Pancreas (tissue), 10 donors: ENCODE data around the gene MTFR1L. TPM values are rescaled to one million over a fixed set of nuclear protein-coding genes. Genes with fewer than 3 reads are reported as not detected.

ENCODE experiments used
- ATAC-seq, 4 donors: fragments of 200-7000 bp; cut with Tn5 transposase; one replicate each; pipeline versions ENCODE4 v1.8.0 to v1.9.1; 2020; ENCODE audit warnings: mild to moderate bottlenecking in 4 of 4, moderate library complexity in 4 of 4
- DNase-seq, 6 donors: peaks; one replicate each; pipeline ENCODE4 v3.0.0-alpha.2; 2020
- FAIRE-seq: peaks from 2 replicates; lab custom pipeline; 2012; peaks lifted over from hg19 to GRCh38; lab: Jason Lieb, UNC
- H3K27ac ChIP-seq, 4 donors: fragments of 200-600 bp; sonication (generic); 1 replicate in 3 of 4; 2 replicates in 1 of 4; pipeline versions ENCODE4 v1.5.0 to v1.8.0; 2020
- H3K27me3 ChIP-seq, 4 donors: fragments of 200-600 bp; one replicate each; pipeline ENCODE4 v1.8.0; 2021
- H3K36me3 ChIP-seq, 3 donors: fragments of 200-600 bp; sonication (generic) in 1 of 3; one replicate each; pipeline versions ENCODE4 v1.5.0 to v1.8.0; 2020 to 2021
- H3K4me1 ChIP-seq, 3 donors: fragments of 200-600 bp; one replicate each; pipeline ENCODE4 v1.8.0; 2021
- H3K4me3 ChIP-seq, 4 donors: fragments of 200-600 bp; sonication (generic) in 2 of 4; one replicate each; pipeline versions ENCODE4 v1.5.0 to v1.8.0; 2020 to 2021
- H3K9me3 ChIP-seq, 4 donors: fragments of 200-600 bp; one replicate each; pipeline ENCODE4 v1.8.0; 2021
- CTCF ChIP-seq, 4 donors: fragments of 200-600 bp; sonication (generic) in 3 of 4; IDR thresholded peaks; one replicate each; pipeline versions ENCODE4 v1.5.0 to v1.8.0; 2021; ENCODE audit warnings: antibody characterized with exemption in 4 of 4
- WGBS, 2 donors: extraction: QIAGEN DNeasy Blood & Tissue Kit; methylation state at CpG; one replicate each; pipeline ENCODE4 v1.1.7; 2013; 5-methylcytosine and 5-hydroxymethylcytosine counted together
- intact Hi-C, 3 donors: fragments of 100-400 bp; cut with DNase I; formaldehyde crosslinking; loops; one replicate each; pipeline versions ENCODE4 v1.11.1 to v1.14.2; 2022
- polyA plus RNA-seq, 2 donors: library from polyadenylated mRNA; stranded (reverse); fragments of 200-250 nt; gene quantifications; one replicate each; pipeline ENCODE4 v1.2.3, GENCODE V29; 2013
- total RNA-seq, 6 donors: library from RNA; stranded (reverse); fragmentation: NEBNext Ultra II Directional in 4 of 6; extraction: Animal tissue kit (Norgen Biotek cat#: 25700) in 4 of 6; gene quantifications; one replicate each; pipeline versions ENCODE4 v1.2.1 to v1.2.4, GENCODE V29; 2021 to 2023
- donor health status: healthy with polysubstance abuse.
- donor health status: DM: no; HTN: no; CAD: no; lungs with moderate emphysema.
- donor health status: DM: no; HTN: no; CAD: no.
- donor health status: control.
- donor health status: control.
- donor health status: Bipolar disorder and iron deficiency.
- donor health status: DM: yes; HTN: yes; CAD: no.
- donor health status: DM: no; HTN: no; CAD: no.
- donor health status: DM: no; HTN: no; CAD: no.
- donor health status: DM: yes; HTN: yes; CAD: no.

The MTFR1L gene
- total and polyA plus RNA-seq, 8 donors = 24.0 to 59.6 (median 27.5) TPM

GRCh38 chr1:25845664-25846063 lies 25.9 kb downstream of the MTFR1L start:
- Histone ChIP-seq H3K4me3 (no peak overlapping the region), H3K36me3 (no peaks in the 10 kb centered on the region), H3K27ac (no peak overlapping the region), H3K27me3 (no peaks in the 10 kb centered on the region), H3K9me3 (no peaks in the 10 kb centered on the region), H3K4me1 (no peaks in the 10 kb centered on the region)
- DNase-seq (no peak), FAIRE-seq (no peak), ATAC-seq (no peak)
- TF ChIP-seq CTCF (IDR thresholded peaks at IDR 0.05) = no peak
- 83% methylated on average over 5 of the region's 5 CpGs for WGBS, 2 donors
- intact Hi-C loops = no loop called here

- H3K9me3 ChIP-seq = no peaks in the 10 kb centered on the region
- intact Hi-C loops = no loop called here
- FAIRE-seq (no peak), ATAC-seq (no peak), DNase-seq (no peak)
- no peak for TF ChIP-seq CTCF (IDR thresholded peaks at IDR 0.05)
- no peaks in the 10 kb centered on the region for H3K27me3 ChIP-seq
- H3K36me3 ChIP-seq = no peaks in the 10 kb centered on the region
- H3K27ac ChIP-seq = no peak overlapping the region
- H3K4me1 ChIP-seq = no peaks in the 10 kb centered on the region
- 62 to 63% methylated on average over 4 of the region's 4 CpGs for WGBS, 2 donors
- no peak overlapping the region for H3K4me3 ChIP-seq
These were observed 28.2 kb downstream of the MTFR1L start for GRCh38 chr1:25847929-25848328.

- DNase-seq = no peak
- intact Hi-C loops = no loop called here
- Histone ChIP-seq H3K4me3 (no peak overlapping the region), H3K4me1 (no peaks in the 10 kb centered on the region), H3K27me3 (no peaks in the 10 kb centered on the region), H3K9me3 (no peaks in the 10 kb centered on the region), H3K36me3 (no peaks in the 10 kb centered on the region), H3K27ac (no peak overlapping the region)
- no peak for FAIRE-seq
- 67 to 83% methylated on average over 1 of the region's 1 CpG for WGBS, 2 donors
- no peak for ATAC-seq
- no peak for TF ChIP-seq CTCF (IDR thresholded peaks at IDR 0.05)
These were observed 28.8 kb downstream of the MTFR1L start for GRCh38 chr1:25848531-25848930.

- no peaks in the 10 kb centered on the region for H3K27me3 ChIP-seq
- no peaks in the 10 kb centered on the region for H3K9me3 ChIP-seq
- no peak for TF ChIP-seq CTCF (IDR thresholded peaks at IDR 0.05)
- no peak overlapping the region for H3K4me3 ChIP-seq
- WGBS, 2 donors = 84 to 92% methylated on average over 2 of the region's 2 CpGs
- no peak overlapping the region for H3K27ac ChIP-seq
- ATAC-seq (no peak), FAIRE-seq (no peak), DNase-seq (no peak)
- no peaks in the 10 kb centered on the region for H3K36me3 ChIP-seq
- intact Hi-C loops = no loop called here
- peaks cover 0 to 5% (median 4%) of the 10 kb centered on the region in 3 donors for H3K4me1 ChIP-seq
These were observed 34.8 kb downstream of the MTFR1L start for GRCh38 chr1:25854554-25854953.

GRCh38 chr1:25856856-25857255 lies 37.1 kb downstream of the MTFR1L start:
- intact Hi-C loops = no loop called here
- ATAC-seq (no peak), FAIRE-seq (no peak), DNase-seq (no peak)
- WGBS, 2 donors = 87 to 93% methylated on average over 11 of the region's 11 CpGs
- Histone ChIP-seq H3K4me3 (no peak overlapping the region), H3K36me3 (no peaks in the 10 kb centered on the region), H3K9me3 (no peaks in the 10 kb centered on the region), H3K4me1 (peaks cover 0 to 9% (median 4%) of the 10 kb centered on the region in 3 donors), H3K27ac (no peak overlapping the region), H3K27me3 (no peaks in the 10 kb centered on the region)
- TF ChIP-seq CTCF (IDR thresholded peaks at IDR 0.05) = no peak
